Gastrocnemius medialis (tissue), 4 donors: ENCODE data around the gene STX8.

ENCODE experiments used
- POLR2A ChIP-seq, 2 donors: fragments of 450-650 bp; IDR thresholded peaks; one replicate each; pipeline ENCODE4 v1.6.1; 2017; ENCODE audit warnings: antibody characterized with exemption in 2 of 2, mild to moderate bottlenecking in 2 of 2, moderate library complexity in 2 of 2
- TF ChIP-seq, protein P1 (sequence below), 5 experiments: fragments of 450-650 bp in 3 of 5; fragments of 200-600 bp in 2 of 5; sonication (generic) in 2 of 5; IDR thresholded peaks in 4 of 5; conservative IDR thresholded peaks in 1 of 5; 1 replicate in 4 of 5; 2 replicates in 1 of 5; pipeline ENCODE4 v1.5.1; 2016 to 2019; ENCODE audit warnings: antibody characterized with exemption in 5 of 5, mild to moderate bottlenecking in 3 of 5, moderate library complexity in 3 of 5

GRCh38 chr17:9346296-9346926 lies 229.2 kb downstream of the STX8 start:
- no peak for TF ChIP-seq POLR2A (IDR thresholded peaks at IDR 0.05)
- TF ChIP-seq, protein P1, sequence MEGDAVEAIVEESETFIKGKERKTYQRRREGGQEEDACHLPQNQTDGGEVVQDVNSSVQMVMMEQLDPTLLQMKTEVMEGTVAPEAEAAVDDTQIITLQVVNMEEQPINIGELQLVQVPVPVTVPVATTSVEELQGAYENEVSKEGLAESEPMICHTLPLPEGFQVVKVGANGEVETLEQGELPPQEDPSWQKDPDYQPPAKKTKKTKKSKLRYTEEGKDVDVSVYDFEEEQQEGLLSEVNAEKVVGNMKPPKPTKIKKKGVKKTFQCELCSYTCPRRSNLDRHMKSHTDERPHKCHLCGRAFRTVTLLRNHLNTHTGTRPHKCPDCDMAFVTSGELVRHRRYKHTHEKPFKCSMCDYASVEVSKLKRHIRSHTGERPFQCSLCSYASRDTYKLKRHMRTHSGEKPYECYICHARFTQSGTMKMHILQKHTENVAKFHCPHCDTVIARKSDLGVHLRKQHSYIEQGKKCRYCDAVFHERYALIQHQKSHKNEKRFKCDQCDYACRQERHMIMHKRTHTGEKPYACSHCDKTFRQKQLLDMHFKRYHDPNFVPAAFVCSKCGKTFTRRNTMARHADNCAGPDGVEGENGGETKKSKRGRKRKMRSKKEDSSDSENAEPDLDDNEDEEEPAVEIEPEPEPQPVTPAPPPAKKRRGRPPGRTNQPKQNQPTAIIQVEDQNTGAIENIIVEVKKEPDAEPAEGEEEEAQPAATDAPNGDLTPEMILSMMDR (IDR thresholded peaks at IDR 0.05 in 4 of 5, conservative IDR thresholded peaks at IDR 0.05 in 1 of 5) = no peak
